ENCODE measurements around the gene ZNF783.

The ZNF783 gene

GRCh38 chr7:149321978-149322541 is 60.1 kb downstream of the ZNF783 start:
- Histone ChIP-seq H2AFZ (ENCODE audit: low read length) (peak overlapping the region; percentile 63), H4K20me1 (ENCODE audit: insufficient read depth, low read length) (no peaks in the 10 kb centered on the region), H3K79me2 (ENCODE audit: low read length) (no peaks in the 10 kb centered on the region), H3K9ac (ENCODE audit: low read length) (peak overlapping the region; percentile 34; the same call in 1 of the 2 replicates), H3K4me2 (ENCODE audit: low read depth, low read length) (peak overlapping the region; percentile 58), H3K27ac (ENCODE audit: low read length) (peak overlapping the region; percentile 1; the same call in 1 of the 2 replicates), H3K9me2 (replicated peaks; ENCODE audit: insufficient read depth, low read length) (no peaks in the 10 kb centered on the region), H3K9me3 (replicated peaks; ENCODE audit: insufficient read depth, low read length) (no peaks in the 10 kb centered on the region), H3K27me3 (replicated peaks; ENCODE audit: insufficient read depth, low read length) (no peaks in the 10 kb centered on the region), H3F3A (ENCODE audit: insufficient read depth, low read length) (no peaks in the 10 kb centered on the region), H3K4me1 (ENCODE audit: low read length) (0 out of 2 replicates have a peak, but pooled peaks cover 3% of the 10 kb centered on the region), H3K36me3 (replicated peaks; ENCODE audit: insufficient read depth, low read length) (no peaks in the 10 kb centered on the region), H3K4me3 (ENCODE audit: low read length) (peak overlapping the region; percentile 54)
- peak; percentile 84 for DNase-seq
- TF ChIP-seq EZH2phosphoT487 (IDR thresholded peaks at IDR 0.05; ENCODE audit: low read length) (no peak), EZH2 (optimal IDR thresholded peaks at IDR 0.05; ENCODE audit: low read depth, low read length) (no peak), CTCF (IDR thresholded peaks at IDR 0.05; ENCODE audit: low read length) (no peak)

DNA sequence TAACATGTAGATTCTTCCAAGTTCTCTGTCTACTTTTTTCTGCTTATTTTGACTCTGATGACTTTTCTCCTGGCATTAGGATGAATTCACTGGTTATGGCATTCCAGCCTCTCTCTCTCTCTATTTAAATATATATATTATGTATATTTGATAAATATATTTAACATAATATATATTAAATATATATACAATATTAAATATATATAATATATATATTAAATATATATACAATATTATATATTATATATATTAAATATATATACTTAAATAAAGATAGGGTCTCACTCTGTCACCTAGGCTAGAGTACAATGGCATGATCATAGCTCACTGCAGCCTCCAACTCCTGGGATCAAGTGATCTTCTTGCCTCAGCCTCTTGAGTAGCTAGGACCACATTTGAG is 60.7 kb downstream of the ZNF783 start:
- Histone ChIP-seq H3K27ac (ENCODE audit: low read length) (no peak overlapping the region), H3K9me2 (replicated peaks; ENCODE audit: insufficient read depth, low read length) (no peaks in the 10 kb centered on the region), H3K79me2 (ENCODE audit: low read length) (no peaks in the 10 kb centered on the region), H3F3A (ENCODE audit: insufficient read depth, low read length) (no peaks in the 10 kb centered on the region), H3K9ac (ENCODE audit: low read length) (no peak overlapping the region), H3K27me3 (replicated peaks; ENCODE audit: insufficient read depth, low read length) (no peaks in the 10 kb centered on the region), H3K9me3 (replicated peaks; ENCODE audit: insufficient read depth, low read length) (no peaks in the 10 kb centered on the region), H4K20me1 (ENCODE audit: insufficient read depth, low read length) (no peaks in the 10 kb centered on the region), H2AFZ (ENCODE audit: low read length) (peak overlapping the region; percentile 63), H3K36me3 (replicated peaks; ENCODE audit: insufficient read depth, low read length) (no peaks in the 10 kb centered on the region), H3K4me2 (ENCODE audit: low read depth, low read length) (0 out of 2 replicates have a peak overlapping the region, but pooled peaks have one; percentile 58), H3K4me3 (ENCODE audit: low read length) (no peak overlapping the region), H3K4me1 (ENCODE audit: low read length) (0 out of 2 replicates have a peak, but pooled peaks cover 3% of the 10 kb centered on the region)
- DNase-seq: no peak
- TF ChIP-seq CTCF (IDR thresholded peaks at IDR 0.05; ENCODE audit: low read length): no peak
- TF ChIP-seq EZH2phosphoT487 (IDR thresholded peaks at IDR 0.05; ENCODE audit: low read length): no peak
- TF ChIP-seq EZH2 (optimal IDR thresholded peaks at IDR 0.05; ENCODE audit: low read depth, low read length): no peak

GRCh38 chr7:149325248-149325647 is 63.3 kb downstream of the ZNF783 start:
- Histone ChIP-seq H3K27me3 (replicated peaks; ENCODE audit: insufficient read depth, low read length) (no peaks in the 10 kb centered on the region), H3K4me1 (ENCODE audit: low read length) (0 out of 2 replicates have a peak, but pooled peaks cover 3% of the 10 kb centered on the region), H2AFZ (ENCODE audit: low read length) (no peak overlapping the region), H3K27ac (ENCODE audit: low read length) (no peak overlapping the region), H3K4me3 (ENCODE audit: low read length) (no peak overlapping the region), H3K4me2 (ENCODE audit: low read depth, low read length) (no peak overlapping the region), H4K20me1 (ENCODE audit: insufficient read depth, low read length) (no peaks in the 10 kb centered on the region), H3F3A (ENCODE audit: insufficient read depth, low read length) (no peaks in the 10 kb centered on the region), H3K79me2 (ENCODE audit: low read length) (no peaks in the 10 kb centered on the region), H3K9me3 (replicated peaks; ENCODE audit: insufficient read depth, low read length) (no peaks in the 10 kb centered on the region), H3K9me2 (replicated peaks; ENCODE audit: insufficient read depth, low read length) (no peaks in the 10 kb centered on the region), H3K36me3 (replicated peaks; ENCODE audit: insufficient read depth, low read length) (no peaks in the 10 kb centered on the region), H3K9ac (ENCODE audit: low read length) (no peak overlapping the region)
- TF ChIP-seq EZH2 (optimal IDR thresholded peaks at IDR 0.05; ENCODE audit: low read depth, low read length) (no peak), CTCF (IDR thresholded peaks at IDR 0.05; ENCODE audit: low read length) (no peak), EZH2phosphoT487 (IDR thresholded peaks at IDR 0.05; ENCODE audit: low read length) (no peak)
- DNase-seq: no peak
